NCI-H2171 (cell line): ENCODE data around the gene ABHD11.
"Not testable (repeated sequence)": the region's sequence is repeated elsewhere in the genome, so short reads cannot be mapped to it uniquely, and the experiment has no call there.

Experiments used
- DNase-seq: peaks from one replicate; lab custom pipeline; 2025; lab: John Stamatoyannopoulos, UW

Gene ABHD11

DNA sequence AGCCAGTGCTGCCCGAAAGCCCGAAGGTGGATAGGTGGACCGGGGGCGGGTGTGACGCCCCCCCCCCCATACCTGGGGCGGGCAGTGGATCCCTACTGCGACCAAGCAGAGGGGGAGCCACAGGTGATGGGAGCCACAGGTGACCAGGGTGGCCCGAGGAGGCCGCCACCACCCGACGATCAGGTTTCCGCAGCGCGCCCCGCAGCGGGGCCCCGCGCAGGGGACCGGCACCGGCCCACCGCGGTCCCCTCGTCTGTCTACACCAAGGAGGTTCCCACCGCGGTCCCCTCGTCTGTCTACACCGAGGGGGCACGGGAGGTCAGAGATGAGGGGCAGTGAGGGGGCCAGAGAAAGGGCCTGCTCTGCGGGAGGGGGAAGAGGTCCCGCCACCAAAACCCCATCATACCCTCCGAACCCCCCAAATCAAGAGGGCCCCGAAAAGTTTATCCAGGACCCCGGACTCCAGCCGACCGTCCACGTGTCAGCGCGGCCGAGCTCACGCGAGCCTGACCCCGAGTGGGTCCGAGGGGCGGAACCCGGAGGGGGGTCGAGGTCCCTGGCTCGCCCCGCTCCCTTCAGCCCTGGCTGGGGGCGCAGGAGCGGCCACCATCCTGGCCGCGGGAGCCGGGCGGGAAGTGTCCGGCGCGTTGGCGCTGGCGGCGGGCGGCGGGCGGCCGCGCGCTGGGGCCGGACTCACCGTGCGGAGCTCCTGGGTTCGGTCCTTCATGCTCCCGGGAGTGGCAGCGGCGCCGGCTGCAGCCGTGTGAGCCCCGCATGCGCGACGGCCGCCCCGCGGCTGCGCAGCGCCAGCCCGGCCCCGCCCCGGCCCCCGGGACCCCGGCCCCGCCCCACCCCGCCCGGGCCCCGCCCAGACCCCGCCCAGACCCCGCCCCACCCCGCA, 19.4 kb downstream of the ABHD11 start, which contains the start of gene STX1A:
STX1A (minus strand) TSS at position 765 of the 901 bp plus-strand sequence; CDS start at position 727, 38 bp downstream.
- peak; percentile 75 for DNase-seq

DNA sequence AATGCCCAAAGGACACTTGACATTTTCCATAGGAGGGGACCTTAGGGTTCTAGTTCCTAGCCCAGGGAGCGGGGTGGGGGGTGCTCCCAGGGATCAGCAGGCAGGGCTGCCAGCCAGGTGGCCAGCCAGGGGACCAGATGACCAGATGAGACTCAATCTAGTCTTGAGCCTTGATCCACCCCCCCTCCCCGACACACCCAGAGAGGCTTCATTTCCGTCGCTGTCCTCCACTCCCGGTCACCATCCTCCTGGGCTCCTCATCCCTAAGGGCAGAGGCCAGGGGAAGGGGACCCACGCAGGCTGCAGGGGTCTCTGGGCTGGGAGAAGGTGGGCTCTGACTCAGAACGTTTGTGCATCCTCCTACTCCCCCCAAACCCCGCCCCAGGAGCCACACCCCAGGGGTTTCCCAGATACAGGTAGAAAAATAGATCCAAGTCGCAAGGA, 20.1 kb downstream of the ABHD11 start:
- no peak for DNase-seq

DNA sequence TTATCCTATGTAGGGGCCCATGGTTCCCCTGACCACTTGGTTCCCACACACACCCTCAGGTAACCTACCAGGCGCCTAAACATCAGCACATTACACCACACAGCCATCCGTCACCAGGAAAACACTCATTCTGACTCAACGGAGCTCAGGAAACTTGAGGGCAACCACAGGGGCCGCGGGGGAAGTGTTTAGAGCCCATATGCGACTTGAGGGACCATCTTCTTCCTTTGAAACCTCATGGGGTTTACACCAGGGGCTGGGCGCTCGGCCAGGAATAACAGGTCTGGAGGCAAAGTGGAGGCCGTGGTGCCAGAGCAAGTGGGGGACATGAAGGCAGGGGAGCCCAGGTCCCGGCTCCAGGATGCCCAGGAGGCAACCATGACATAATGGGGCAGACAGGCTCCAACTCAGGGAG, 20.6 kb downstream of the ABHD11 start:
- no peak for DNase-seq

DNA sequence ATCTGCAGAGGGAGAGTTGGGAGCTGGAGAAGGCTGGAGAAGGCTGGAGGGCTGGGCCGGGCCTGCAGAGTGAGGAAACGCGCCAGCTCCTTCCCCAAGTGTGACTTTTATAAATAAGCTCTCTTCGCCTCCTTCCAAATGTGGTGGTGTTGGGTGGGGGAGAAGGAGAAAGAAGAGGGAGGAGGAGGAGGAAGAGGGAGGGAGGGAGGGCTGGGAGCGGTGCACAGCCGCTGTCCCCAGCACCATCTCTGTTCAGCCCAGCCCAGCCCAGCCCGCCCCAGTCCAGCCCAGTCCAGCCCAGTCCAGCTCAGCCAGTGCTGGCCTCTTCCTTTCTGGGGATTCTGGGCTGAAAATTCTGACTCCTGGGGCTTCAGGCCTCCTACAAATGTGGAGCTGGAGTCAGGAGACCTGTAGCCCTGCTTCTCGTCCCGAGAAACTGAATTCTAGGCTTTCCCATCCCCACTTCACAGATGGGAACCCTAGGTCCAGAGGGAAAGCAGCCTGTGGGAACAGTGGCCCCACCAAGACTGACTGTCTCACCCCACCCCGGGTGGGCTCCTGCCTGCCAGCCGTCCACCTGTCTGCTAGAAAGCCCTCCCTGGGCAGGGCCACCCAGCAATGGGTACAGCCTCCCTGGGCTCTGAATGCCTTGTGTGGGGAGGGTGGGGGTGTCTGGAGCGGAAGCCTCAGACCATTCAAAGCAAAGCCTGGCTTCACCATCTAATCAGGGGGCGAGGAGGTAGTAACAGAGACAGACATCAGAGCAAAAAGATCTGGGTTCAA, 21.4 kb downstream of the ABHD11 start:
- DNase-seq: no peak

DNA sequence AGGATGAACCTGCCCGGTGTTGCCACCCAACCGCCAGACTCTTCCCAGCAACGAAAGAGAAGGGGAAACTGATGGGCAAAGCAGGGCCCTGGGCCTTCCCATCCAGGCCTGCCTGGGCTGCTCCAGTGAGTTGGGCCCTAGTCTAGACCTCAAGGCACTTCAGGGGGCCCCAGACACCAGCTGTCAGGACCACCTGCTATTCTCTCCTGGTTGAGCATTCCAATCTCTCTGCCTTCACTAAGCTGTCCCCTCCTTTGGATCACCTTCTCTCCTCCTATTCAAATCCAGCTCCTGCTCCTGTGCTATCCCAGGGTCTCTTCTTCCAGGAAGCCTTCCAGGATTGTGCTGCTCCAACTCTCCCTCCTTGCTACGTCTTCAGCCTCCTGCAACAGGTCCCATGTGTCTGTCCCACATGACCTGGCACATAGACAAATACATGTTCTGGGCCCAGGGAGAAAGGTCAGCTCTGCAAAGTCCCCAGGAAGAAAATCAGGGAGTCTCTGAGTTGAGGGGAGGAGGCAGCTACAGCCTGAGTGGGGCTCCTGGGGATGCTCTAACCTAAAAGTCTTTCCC, 22.2 kb downstream of the ABHD11 start:
- peak; percentile 55 for DNase-seq

DNA sequence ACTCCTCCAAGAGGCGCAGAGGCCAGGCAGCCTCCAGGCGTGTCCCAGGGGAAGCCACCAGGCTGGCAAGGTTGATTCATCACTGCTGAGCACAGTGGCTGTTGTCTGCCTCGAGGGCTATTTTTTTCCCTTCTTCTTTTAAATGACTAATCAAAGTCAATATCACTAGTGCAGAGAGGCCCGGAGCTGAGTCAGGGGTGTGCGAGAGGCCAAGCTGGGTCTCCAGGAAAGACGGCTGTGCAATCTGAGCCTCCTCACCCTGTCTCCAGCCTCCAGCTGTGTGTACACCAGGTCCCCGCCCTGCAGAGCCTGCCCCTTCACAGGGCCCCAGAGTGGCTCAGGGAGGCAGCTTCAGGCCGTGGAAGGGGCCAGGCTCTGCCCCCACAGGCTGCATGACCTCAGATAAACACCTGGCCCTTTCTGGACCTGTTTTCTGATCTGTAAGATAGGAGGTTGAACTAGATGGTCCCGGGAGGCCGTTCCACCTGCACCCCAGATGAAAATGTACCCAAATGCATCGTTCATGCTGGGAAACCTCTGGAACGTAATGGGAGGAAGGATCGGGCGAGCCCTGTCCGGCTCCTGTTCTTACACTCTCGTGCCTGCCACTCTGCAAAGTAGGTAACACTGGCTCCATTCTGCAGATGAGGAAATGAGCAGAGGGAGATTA, 22.8 kb downstream of the ABHD11 start:
- DNase-seq: peak; percentile 71

DNA sequence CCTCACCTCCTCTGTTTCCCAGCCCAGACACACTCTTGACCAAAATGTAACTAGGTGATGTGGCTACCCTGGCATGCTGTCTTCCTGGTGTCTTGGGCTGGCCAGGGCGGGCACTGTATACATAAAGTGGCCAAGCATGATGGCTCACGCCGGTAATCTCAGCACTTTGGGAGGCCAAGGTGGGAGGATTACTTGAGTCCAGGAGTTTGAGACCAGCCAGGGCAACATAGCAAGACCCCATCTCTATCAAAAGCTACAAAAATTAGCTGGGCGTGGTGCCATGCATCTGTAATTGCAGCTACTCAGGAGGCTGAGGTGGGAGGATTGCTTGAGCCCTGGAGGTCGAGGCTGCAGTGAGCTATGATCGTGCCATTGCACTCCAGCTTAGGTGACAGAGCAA, 25.3 kb downstream of the ABHD11 start:
- DNase-seq: not testable (repeated sequence)

DNA sequence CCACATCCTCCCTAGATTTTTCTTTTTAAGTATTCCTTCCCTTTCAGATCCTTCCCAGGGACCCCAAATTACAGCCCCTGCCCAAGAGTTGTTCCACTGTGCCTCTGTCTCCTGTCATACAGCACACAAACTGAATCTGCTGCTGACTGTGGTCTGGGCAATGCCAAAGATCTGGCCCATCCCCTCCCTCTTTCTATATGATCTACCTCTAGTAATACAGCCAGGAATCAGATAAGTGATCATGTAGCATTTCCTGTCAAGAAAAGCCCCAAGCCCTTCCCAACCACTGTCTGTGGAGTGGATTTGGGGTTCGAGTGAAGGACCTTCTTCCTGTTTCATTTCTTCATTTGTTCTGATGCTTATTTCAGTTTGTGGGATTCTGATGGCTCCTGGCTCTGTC, 25.8 kb downstream of the ABHD11 start:
- DNase-seq: no peak

DNA sequence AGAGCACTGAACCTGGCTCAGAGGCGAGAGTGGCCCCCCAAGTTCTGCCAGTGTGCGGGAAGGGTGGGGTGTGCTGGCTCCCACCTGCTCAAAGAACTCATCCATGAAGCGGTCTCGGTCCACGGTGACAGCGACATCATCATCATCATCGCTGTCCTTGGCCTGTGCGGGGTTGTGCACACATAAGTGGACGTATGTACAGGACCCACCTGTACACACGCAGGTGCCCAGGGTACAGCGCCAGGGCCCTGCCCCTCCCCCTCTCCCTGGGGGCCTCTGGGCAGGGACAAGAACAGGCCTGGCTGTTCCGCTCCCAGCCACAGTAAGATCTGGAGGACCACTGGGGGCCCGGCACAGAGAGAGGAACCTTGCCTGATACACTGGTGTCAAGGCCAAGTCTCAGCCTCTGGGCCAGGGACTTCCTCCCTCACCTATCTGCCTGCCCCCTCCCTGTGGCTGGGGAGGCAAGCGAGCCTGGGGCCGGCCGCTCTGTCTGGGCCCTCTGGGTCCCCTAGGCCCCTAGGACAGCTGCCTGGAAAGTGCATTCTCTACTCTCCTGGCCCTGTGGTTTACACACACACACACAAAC, 29.5 kb downstream of the ABHD11 start:
- DNase-seq: no peak

DNA sequence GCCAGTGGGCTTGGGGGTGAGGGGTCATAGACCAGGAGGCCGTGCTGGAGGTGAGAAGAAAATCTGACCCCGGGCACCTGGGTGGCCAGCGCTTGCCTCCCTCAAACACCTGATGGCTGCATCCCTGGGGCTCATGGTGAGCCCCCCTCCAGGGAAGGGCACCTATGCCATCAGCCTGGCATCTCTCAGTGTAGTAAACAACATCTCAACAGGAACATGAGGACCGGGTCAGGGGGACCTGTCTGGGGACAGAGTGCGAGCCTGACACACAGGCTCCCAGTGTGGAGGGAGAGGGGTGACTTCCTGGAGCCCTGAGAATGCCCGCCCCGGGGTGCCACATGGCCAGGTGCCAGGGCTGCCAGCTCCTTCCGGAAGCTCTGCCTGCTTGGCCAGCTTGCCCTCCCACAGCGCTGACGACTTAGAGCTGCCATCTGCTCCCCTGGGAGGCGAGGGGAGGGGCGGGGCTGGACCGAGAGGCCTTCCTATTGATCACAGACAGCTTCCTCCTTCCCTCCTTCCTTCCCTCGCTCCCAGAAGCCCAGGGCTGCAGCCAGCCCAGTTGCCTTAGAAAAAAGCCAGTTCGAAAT, 31.5 kb downstream of the ABHD11 start:
- peak; percentile 89 for DNase-seq

DNA sequence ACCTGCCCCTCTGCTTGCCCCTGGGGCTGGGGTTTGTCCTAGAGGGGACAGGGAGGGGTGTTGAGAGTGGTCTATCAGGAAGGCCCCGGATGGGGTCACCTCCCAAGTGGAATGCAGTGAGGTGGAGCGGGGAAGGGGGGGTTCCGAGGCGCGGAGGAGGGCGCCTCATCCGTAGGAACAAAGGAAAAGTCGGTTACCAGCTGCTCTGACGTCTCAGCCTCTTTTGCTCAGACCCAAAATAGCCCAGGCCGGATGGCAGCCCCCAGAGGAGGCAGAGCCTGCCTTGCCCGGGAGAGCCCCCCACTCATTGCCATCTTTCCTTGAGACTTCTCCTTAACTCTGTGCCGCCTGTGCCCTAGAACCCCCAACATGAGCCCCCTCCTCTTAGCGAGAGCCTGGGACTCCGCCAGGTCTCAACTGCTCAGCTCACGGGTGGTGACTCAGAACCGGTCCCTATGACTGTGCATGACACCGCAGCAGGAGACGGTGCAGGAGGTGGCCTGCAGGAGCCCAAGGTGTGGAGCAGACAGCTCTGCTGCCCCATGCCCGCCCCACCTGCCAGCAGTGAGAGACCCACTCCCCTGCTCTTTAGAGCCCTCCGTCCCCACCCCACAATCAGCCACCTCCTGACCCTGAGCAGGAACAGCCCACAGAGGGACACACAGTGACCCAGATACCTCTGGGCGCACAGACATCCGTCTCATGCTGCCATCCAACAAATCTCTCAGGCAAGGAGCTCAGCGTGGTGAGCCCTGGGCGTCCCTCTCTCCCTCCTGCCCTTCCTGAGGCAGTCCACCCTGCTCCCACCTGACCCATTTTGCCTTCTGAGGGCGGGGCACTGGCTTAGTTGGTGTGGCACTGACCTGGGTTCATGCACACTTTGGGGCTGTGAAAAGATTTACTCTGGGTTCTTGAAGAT, 32.2 kb downstream of the ABHD11 start:
- DNase-seq: peak; percentile 57

DNA sequence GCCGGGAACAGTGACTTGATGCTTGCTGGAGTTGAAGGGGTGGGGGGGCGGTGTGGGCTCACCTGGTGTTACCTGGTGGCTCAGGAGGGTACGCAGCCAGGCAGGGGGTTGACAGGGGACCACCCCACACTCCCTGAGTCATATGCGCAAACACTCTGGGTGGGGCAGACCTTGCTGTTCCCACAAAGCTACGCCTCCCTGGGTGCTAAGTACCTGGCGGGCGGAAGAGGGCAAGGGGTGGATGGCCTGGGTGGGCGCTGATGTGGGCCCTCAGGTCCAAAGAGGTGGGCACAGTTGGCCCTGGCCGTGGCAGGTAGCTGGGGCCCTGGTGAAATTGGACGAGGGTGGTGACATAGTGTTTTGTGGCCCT, 33.1 kb downstream of the ABHD11 start:
- no peak for DNase-seq

DNA sequence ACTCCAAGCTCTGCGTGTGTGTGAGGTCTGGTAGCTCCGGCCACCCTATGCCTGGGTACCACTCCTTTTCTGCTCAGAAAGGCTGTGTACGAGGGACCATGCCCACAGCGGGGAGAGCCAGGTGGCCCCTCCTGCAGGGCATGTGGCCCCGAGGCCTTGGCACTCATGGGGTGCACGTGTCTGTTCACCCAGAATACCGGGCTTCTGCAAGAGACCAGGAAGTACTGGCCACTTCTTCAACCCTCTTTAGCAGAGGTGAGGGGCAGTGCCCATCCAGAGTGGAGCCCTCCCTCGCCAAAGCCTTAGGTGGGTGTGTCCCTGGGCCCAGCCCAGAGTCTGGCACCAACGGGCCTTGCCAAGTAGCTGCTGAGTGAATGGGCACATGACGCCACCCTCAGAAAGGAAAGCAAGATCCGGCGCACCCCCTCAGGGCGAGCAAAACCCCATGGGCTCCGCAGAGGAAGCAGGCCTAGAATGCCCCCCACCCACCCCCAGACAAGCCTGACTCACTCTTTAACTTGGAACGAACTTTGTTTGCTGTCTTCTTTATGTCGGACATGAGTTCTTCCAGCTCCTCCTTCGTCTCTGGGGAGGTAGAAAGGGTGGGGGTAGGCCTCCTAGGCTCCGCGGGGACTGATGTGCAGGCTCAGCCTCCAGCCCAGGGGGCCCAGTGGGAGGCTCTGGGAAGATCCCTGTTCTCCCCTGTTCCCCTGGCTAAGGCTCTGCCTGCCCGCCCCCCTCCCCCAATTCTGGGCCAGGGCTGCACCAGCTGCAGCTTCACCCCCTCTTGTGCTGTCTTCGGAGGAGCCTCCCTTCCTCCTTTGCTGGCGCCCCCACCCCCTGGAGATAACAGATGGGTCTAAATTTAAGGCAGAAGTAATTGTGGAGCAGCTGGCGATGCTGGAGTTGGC, 33.7 kb downstream of the ABHD11 start:
- DNase-seq: peak; percentile 98

DNA sequence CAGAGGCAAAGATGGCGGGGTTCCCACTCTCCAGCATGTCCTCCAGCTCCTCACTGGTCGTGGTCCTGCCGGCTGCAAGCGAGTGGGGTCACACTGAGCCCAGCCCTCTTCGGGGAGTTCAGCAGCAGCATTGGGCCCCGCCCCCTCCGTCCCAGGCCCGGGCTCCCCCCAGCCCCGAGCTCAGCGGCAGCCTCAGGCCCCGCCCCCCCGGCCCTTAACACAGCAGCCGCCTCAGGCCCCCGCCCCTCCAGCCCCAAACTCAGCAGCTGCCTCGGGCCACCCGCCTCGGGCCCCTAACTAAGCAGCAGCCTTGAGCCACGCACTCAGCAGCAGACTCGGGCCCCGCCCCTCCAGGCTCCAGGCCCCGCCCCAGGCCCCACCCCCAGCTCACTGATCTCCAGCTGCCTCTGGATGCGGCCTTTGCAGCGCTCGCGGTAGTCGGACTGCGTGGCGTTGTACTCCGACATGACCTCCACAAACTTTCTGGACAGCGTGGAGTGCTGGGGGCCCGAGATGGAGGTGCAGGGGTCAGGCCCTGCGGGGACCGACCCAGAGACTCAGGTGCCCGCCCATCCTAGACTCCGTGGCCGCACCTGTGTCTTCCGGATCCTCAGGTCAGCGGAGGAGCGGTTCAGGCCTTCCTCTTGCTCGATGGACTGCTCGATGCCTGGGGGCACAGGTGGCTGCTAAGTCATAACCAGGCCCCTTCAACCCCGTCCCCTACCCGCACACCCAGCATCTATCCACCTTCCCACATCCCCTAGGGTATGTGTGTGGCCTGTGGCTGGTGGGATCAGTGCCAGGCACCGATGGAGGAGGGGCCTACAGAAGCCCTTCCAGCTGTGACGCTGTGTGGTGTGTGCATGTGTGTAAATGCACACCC, 34.6 kb downstream of the ABHD11 start:
- DNase-seq: peak; percentile 84

DNA sequence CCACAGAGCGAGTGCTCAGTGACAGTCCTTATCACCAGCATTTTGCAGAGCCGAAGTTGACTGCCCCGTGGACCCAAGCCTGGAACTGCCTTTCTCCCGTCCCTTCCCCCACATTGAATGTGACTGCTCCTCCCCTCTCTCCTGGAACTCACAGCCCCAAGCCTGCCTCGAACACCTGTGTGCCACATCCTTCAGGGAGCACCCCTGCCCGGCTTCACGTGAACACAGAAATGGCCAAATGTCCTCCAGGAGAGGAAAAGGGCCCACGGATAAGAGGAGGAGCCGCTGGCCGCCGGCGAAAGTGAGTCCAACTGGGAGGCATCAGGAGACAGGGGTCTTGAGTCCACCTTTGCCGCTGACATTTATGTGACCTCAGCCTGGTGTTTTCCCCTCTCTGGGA, 35.4 kb downstream of the ABHD11 start:
- no peak for DNase-seq

DNA sequence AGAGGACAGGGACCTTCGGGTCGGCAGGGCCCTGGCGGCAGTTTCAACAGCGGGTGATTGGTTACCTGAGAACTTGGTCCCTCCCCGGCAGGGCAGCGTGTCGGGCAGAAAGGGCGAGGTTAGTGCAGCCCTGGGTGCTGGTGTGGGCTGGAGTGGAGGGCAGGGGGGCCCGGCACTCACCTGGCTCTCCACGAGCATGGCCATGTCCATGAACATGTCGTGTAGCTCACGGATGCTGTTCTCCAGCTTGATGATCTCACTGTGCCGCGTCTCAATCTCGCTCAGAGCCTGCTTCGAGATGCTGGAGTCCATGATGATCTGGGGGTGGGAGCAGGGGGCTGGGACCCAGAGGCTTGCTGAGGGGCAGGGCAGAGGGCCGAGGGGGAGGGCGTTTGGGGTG, 35.9 kb downstream of the ABHD11 start:
- DNase-seq: no peak

DNA sequence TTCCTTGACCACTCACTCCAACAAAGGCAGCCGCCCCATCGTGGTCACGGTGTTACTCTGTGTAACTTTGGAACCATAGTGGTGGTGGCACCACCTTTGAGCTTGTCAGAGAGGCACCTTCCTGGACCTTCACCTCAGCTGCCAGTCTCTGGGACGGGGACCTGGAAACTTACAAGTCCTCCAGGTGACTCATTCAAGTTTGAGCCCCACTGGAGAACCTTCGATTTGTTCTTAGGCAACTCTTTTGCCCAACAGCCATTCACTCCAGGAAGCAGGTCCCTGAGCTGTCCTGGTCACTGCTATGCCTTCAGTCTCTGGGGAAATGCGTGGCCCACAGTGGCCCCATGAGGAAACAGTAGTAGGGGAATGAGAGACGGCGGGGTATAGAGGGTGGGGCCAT, 36.4 kb downstream of the ABHD11 start:
- no peak for DNase-seq

DNA sequence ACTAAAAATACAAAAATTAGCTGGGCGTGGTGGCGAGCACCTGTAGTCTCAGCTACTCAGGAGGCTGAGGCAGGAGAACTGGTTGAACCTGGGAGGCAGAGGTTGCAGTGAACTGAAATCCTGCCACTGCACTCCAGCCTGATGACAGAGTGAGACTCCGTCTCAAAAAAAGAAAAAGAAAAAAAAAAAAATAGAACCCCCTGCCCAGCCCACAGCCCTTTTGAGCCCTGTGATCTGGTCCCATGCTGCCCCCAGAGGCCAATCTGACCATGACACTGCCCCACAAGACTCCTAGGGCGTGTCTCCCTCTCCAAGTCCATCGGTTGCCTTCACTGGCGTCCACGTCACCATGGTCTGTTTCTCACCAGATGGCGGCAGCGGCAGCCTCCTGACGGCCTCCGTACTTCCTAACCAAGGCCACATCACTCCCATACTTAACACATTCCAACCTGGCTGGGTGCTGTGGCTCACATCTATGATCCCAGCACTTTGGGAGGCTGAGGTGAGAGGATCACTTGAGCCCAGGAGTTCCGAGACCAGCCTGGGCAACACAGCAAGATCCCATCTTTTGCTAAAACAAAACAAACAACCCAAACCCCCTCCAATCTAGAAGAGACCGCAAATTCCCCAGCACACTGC, 37.1 kb downstream of the ABHD11 start:
- DNase-seq: no peak
